Endothelial cell of umbilical vein (primary cell): ENCODE results near the gene PSG11. TPM values are rescaled to one million over a fixed set of nuclear protein-coding genes. Genes with fewer than 3 reads are reported as not detected.
"Not testable (repeated sequence)": the region's sequence is repeated elsewhere in the genome, so short reads cannot be mapped to it uniquely, and the experiment has no call there.

Experiments
- BruUV-seq: library from RNA; stranded (reverse); fragments of 400-500 nt; replicated peaks from 2 replicates; lab custom pipeline; 2021; lab: Mats Ljungman, UMichigan
- CTCF ChIA-PET: fragments of 300-600, 350-600 bp; sonication (Branson Sonifier 250); formaldehyde crosslinking; loops from one replicate; lab custom pipeline; 2021; ENCODE audit warnings: antibody characterized with exemption, inconsistent platforms; lab: Charles Lee
- POLR2A ChIA-PET: fragments of 300-600, 350-600 bp; sonication (Branson Sonifier 250); formaldehyde crosslinking; loops from one replicate; lab custom pipeline; 2021; ENCODE audit warnings: antibody characterized with exemption, inconsistent platforms; lab: Charles Lee
- DNase-seq: peaks from one replicate; pipeline ENCODE4 v3.0.0-alpha.2; 2011; ENCODE audit warnings: low read depth, low spot score
- FAIRE-seq: peaks from 2 replicates; lab custom pipeline; 2011; peaks lifted over from hg19 to GRCh38; lab: Jason Lieb, UNC
- H2AFZ ChIP-seq: 2 replicates; pipeline ENCODE4 v1.6.0; 2012; ENCODE audit warnings: low read depth, low read length, control low read depth, inconsistent platforms
- H3K27ac ChIP-seq: 2 replicates; pipeline ENCODE4 v1.5.1; 2011; ENCODE audit warnings: low read depth, mild to moderate bottlenecking, control low read depth, low read length, moderate library complexity; ENCODE audit not compliant: insufficient read depth
- H3K27me3 ChIP-seq, 2 experiments: 2 replicates each; pipeline versions ENCODE4 v1.6.0 to v1.6.1; 2011; ENCODE audit warnings: low read length in 2 of 2, mixed read lengths in 1 of 2; ENCODE audit not compliant: control insufficient read depth in 2 of 2, insufficient read depth in 2 of 2
- H3K36me3 ChIP-seq, 2 experiments: 2 replicates in 1 of 2; 3 replicates in 1 of 2; pipeline ENCODE4 v1.5.1; 2011; ENCODE audit warnings: low read length in 2 of 2, mild to moderate bottlenecking in 1 of 2, moderate library complexity in 1 of 2; ENCODE audit not compliant: control insufficient read depth in 2 of 2, insufficient read depth in 2 of 2; ENCODE audit errors: extremely low read depth in 1 of 2
- H3K4me1 ChIP-seq: 3 replicates; pipeline ENCODE4 v1.5.1; 2011; ENCODE audit warnings: mild to moderate bottlenecking, low read length; ENCODE audit not compliant: control insufficient read depth, insufficient read depth; ENCODE audit errors: extremely low read depth
- H3K4me2 ChIP-seq: 2 replicates; pipeline ENCODE4 v1.6.1; 2011; ENCODE audit warnings: low read length, control low read depth, mixed read lengths; ENCODE audit not compliant: insufficient read depth
- H3K4me3 ChIP-seq, 3 experiments: fragments of 200-600 bp in 1 of 3; sonication (generic), shearing (Covaris generic) in 1 of 3; replicated peaks in 1 of 3; 2 replicates each; pipeline ENCODE4 v1.5.1; 2011 to 2016; ENCODE audit warnings: control low read depth in 3 of 3, low read length in 3 of 3, mild to moderate bottlenecking in 2 of 3, inconsistent platforms in 1 of 3, low read depth in 1 of 3, moderate library complexity in 1 of 3; ENCODE audit not compliant: insufficient read depth in 1 of 3
- H3K79me2 ChIP-seq: 2 replicates; pipeline ENCODE4 v1.6.0; 2012; ENCODE audit warnings: low read length, inconsistent platforms; ENCODE audit not compliant: control insufficient read depth, insufficient read depth
- H3K9ac ChIP-seq: replicated peaks from 2 replicates; pipeline ENCODE3; 2011; ENCODE audit warnings: low read length, control low read depth; ENCODE audit not compliant: insufficient read depth; ENCODE audit errors: extremely low read depth
- H3K9me1 ChIP-seq: replicated peaks from 3 replicates; pipeline ENCODE4 v1.6.0; 2011; ENCODE audit warnings: mild to moderate bottlenecking, low read length; ENCODE audit not compliant: control insufficient read depth, insufficient read depth; ENCODE audit errors: extremely low read depth
- H3K9me3 ChIP-seq: replicated peaks from 2 replicates; pipeline ENCODE4 v1.5.1; 2012; ENCODE audit warnings: low read length, inconsistent platforms; ENCODE audit not compliant: control insufficient read depth, insufficient read depth
- H4K20me1 ChIP-seq: replicated peaks from 2 replicates; pipeline ENCODE3; 2011; ENCODE audit warnings: mild to moderate bottlenecking, low read length; ENCODE audit not compliant: control insufficient read depth, insufficient read depth; ENCODE audit errors: extremely low read depth
- CTCF ChIP-seq, 2 donors: IDR thresholded peaks; 1 replicate in 1 of 2; 2 replicates in 1 of 2; pipeline ENCODE4 v1.5.1; 2011; ENCODE audit warnings: low read length in 2 of 2, mild to moderate bottlenecking in 2 of 2, moderate library complexity in 2 of 2, control low read depth in 1 of 2, inconsistent platforms in 1 of 2, low read depth in 1 of 2; ENCODE audit not compliant: insufficient read depth in 1 of 2; ENCODE audit errors: extremely low read depth in 1 of 2
- EZH2 ChIP-seq: IDR thresholded peaks from 2 replicates; pipeline ENCODE4 v1.6.1; 2012; ENCODE audit warnings: borderline replicate concordance, low read depth, mild to moderate bottlenecking, moderate library complexity, low read length, inconsistent platforms; ENCODE audit not compliant: severe bottlenecking
- FOS ChIP-seq: IDR thresholded peaks from 2 replicates; pipeline ENCODE4 v1.6.1; 2011; ENCODE audit warnings: mild to moderate bottlenecking, low read length, moderate library complexity, borderline replicate concordance; ENCODE audit not compliant: insufficient read depth
- GATA2 ChIP-seq: IDR thresholded peaks from 2 replicates; pipeline ENCODE4 v1.7.0; 2011; ENCODE audit warnings: low read depth, mild to moderate bottlenecking, moderate library complexity, mixed read lengths, low read length; ENCODE audit not compliant: insufficient read length, insufficient read depth
- JUN ChIP-seq: IDR thresholded peaks from 2 replicates; pipeline ENCODE4 v1.6.1; 2011; ENCODE audit warnings: borderline replicate concordance, low read depth; ENCODE audit not compliant: insufficient read length, insufficient read depth
- MAX ChIP-seq: IDR thresholded peaks from 2 replicates; pipeline ENCODE4 v1.6.1; 2011; ENCODE audit not compliant: insufficient read depth, insufficient read length
- MYC ChIP-seq: IDR thresholded peaks from one replicate; pipeline ENCODE4 v1.6.1; 2011; ENCODE audit warnings: mild to moderate bottlenecking, low read depth, low read length
- POLR2A ChIP-seq: IDR thresholded peaks from 2 replicates; pipeline ENCODE4 v1.6.1; 2012; ENCODE audit warnings: low read depth, mild to moderate bottlenecking, control low read depth, low read length
- POLR2AphosphoS5 ChIP-seq: IDR thresholded peaks from 2 replicates; pipeline ENCODE4 v1.6.1; 2012; ENCODE audit warnings: low read depth, mild to moderate bottlenecking, control low read depth, low read length, moderate library complexity; ENCODE audit not compliant: insufficient read depth
- dilution Hi-C: fragments of 300-500 bp; cut with MboI; formaldehyde crosslinking; loops from one replicate; pipeline ENCODE4 v1.15.0; 2019; ENCODE audit warnings: low sequenced_read_pairs; ENCODE audit not compliant: extremely low pct_ligation_motif_present
- intact Hi-C: fragments of 100-400 bp; cut with micrococcal nuclease; formaldehyde crosslinking; loops from one replicate; pipeline ENCODE4 v1.10.0; 2022
- polyA plus RNA-seq, 4 experiments: library from polyadenylated mRNA; depleted of rRNA in 3 of 4; stranded (reverse) in 3 of 4; unstranded in 1 of 4; fragments of >200 nt; gene quantifications; 2 replicates each; pipeline versions ENCODE4 v1.2.1 to v1.2.3, GENCODE V29; 2011 to 2012; ENCODE audit warnings: missing spikeins in 1 of 4
- total RNA-seq: library from RNA; stranded (reverse); gene quantifications from 2 replicates; pipeline ENCODE4 v1.2.3, GENCODE V29; 2021

Gene PSG11
- total and polyA plus RNA-seq, 2 donors (not counting 3 experiments of a cell fraction or from before 2014, with no cell fraction given): not detected

GRCh38 chr19:42992029-42992604, 34.2 kb downstream of the PSG11 start:
- H3K9me1 ChIP-seq, BruUV-seq, H3K4me2 ChIP-seq, H3K4me1 ChIP-seq, FAIRE-seq, CTCF ChIA-PET, H2AFZ ChIP-seq, H3K36me3 ChIP-seq, H3K27me3 ChIP-seq, DNase-seq, dilution Hi-C loops, H4K20me1 ChIP-seq, H3K27ac ChIP-seq, H3K4me3 ChIP-seq, intact Hi-C loops, H3K9ac ChIP-seq, POLR2A ChIA-PET, H3K9me3 ChIP-seq, H3K79me2 ChIP-seq: not testable (repeated sequence)

- TF ChIP-seq CTCF (IDR thresholded peaks at IDR 0.05; ENCODE audit: extremely low read depth in 1 of 2, insufficient read depth in 1 of 2, low read depth in 1 of 2, low read length in 2 of 2) (no peak), POLR2AphosphoS5 (no peak), MAX (no peak), POLR2A (no peak), MYC (no peak), GATA2 (no peak), EZH2 (no peak), FOS (no peak), JUN (no peak)
- Histone ChIP-seq H3K9me1 (no peaks in the 10 kb centered on the region), H3K36me3 (no peaks in the 10 kb centered on the region), H4K20me1 (no peaks in the 10 kb centered on the region), H3K9me3 (peaks cover 2% of the 10 kb centered on the region), H3K9ac (no peak overlapping the region), H3K4me1 (no peaks in the 10 kb centered on the region), H3K4me2 (no peak overlapping the region), H2AFZ (no peak overlapping the region), H3K79me2 (no peaks in the 10 kb centered on the region), H3K27ac (no peak overlapping the region), H3K27me3 (no peaks in the 10 kb centered on the region), H3K4me3 (no peak overlapping the region)
- CTCF ChIA-PET: no interaction called here
- intact Hi-C loops (no loop called here), dilution Hi-C loops (no loop called here)
- DNase-seq (no peak), FAIRE-seq (no peak)
- POLR2A ChIA-PET: no interaction called here
- BruUV-seq: no TSS peak
These were observed 36.4 kb downstream of the PSG11 start for GRCh38 chr19:42989851-42990250.

DNA sequence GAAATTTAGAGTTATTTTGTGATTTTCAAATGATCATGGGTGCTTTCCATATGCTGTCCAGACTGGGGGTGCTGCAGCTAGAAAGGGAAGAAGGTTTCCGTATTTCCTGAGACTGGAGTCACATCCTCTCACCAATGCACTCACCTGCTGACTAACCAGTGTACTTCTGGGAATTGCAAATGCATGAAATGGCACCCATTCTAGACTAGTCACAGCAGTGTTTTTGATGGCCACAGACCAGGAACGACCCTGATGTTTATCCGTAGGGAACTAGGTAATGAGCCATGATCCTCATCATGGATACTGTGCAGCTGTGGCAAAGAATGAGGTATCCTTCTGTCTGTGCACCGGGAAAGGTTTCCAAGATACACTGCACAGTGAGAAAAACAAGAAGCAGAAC, 37.1 kb downstream of the PSG11 start:
- FAIRE-seq, H3K27me3 ChIP-seq, H3K9me1 ChIP-seq, intact Hi-C loops, POLR2A ChIA-PET, H3K4me2 ChIP-seq, DNase-seq, H3K4me3 ChIP-seq, H3K9me3 ChIP-seq, BruUV-seq, CTCF ChIA-PET, H4K20me1 ChIP-seq, dilution Hi-C loops, H3K27ac ChIP-seq, H3K9ac ChIP-seq, H3K4me1 ChIP-seq, H3K79me2 ChIP-seq, H2AFZ ChIP-seq, H3K36me3 ChIP-seq: not testable (repeated sequence)
